ENCODE data around the gene PDE3A.

The PDE3A gene

GRCh38 chr12:20494851-20495250, 126.5 kb downstream of the PDE3A start:
- DNase-seq (ENCODE audit: low read depth in 3 of 3): no peak

GRCh38 chr12:20495997-20496396, 127.7 kb downstream of the PDE3A start:
- no peak for DNase-seq (ENCODE audit: low read depth in 3 of 3)

- no peak for DNase-seq (ENCODE audit: low read depth in 3 of 3)
Observed at GRCh38 chr12:20497707-20498106, 129.4 kb downstream of the PDE3A start.

GRCh38 chr12:20501958-20502357, 133.6 kb downstream of the PDE3A start:
- no peak for DNase-seq (ENCODE audit: low read depth in 3 of 3)

GRCh38 chr12:20503858-20504257, 135.5 kb downstream of the PDE3A start:
- DNase-seq (ENCODE audit: low read depth in 3 of 3): no peak

- DNase-seq (ENCODE audit: low read depth in 3 of 3): no peak
Observed at GRCh38 chr12:20505056-20505455, 136.7 kb downstream of the PDE3A start.

- no peak for DNase-seq (ENCODE audit: low read depth in 3 of 3)
Observed at GRCh38 chr12:20507056-20507455, 138.7 kb downstream of the PDE3A start.

- no peak for DNase-seq (ENCODE audit: low read depth in 3 of 3)
Observed at GRCh38 chr12:20507711-20508110, 139.4 kb downstream of the PDE3A start.

- no peak for DNase-seq (ENCODE audit: low read depth in 3 of 3)
Observed at GRCh38 chr12:20508359-20508758, 140.0 kb downstream of the PDE3A start.

GRCh38 chr12:20508962-20509361, 140.6 kb downstream of the PDE3A start:
- no peak for DNase-seq (ENCODE audit: low read depth in 3 of 3)

GRCh38 chr12:20510811-20511210, 142.5 kb downstream of the PDE3A start:
- DNase-seq (ENCODE audit: low read depth in 3 of 3): no peak

- DNase-seq (ENCODE audit: low read depth in 3 of 3): no peak
Observed at GRCh38 chr12:20513189-20513588, 144.9 kb downstream of the PDE3A start.

- no peak for DNase-seq (ENCODE audit: low read depth in 3 of 3)
Observed at GRCh38 chr12:20514598-20514997, 146.3 kb downstream of the PDE3A start.

GRCh38 chr12:20520532-20520931, 152.2 kb downstream of the PDE3A start:
- no peak for DNase-seq (ENCODE audit: low read depth in 3 of 3)

- no peak for DNase-seq (ENCODE audit: low read depth in 3 of 3)
Observed at GRCh38 chr12:20523658-20524057, 155.3 kb downstream of the PDE3A start.

GRCh38 chr12:20524113-20524512, 155.8 kb downstream of the PDE3A start:
- no peak for DNase-seq (ENCODE audit: low read depth in 3 of 3)

GRCh38 chr12:20525064-20525610, 156.8 kb downstream of the PDE3A start:
- no peak for DNase-seq (ENCODE audit: low read depth in 3 of 3)

GRCh38 chr12:20527417-20528163, 159.3 kb downstream of the PDE3A start:
- DNase-seq (ENCODE audit: low read depth in 3 of 3): no peak

- DNase-seq (ENCODE audit: low read depth in 3 of 3): no peak
Observed at GRCh38 chr12:20528208-20528607, 159.9 kb downstream of the PDE3A start.

GRCh38 chr12:20546267-20546666, 177.9 kb downstream of the PDE3A start:
- no peak for DNase-seq (ENCODE audit: low read depth in 3 of 3)

GRCh38 chr12:20547816-20548575, 179.7 kb downstream of the PDE3A start:
- DNase-seq (ENCODE audit: low read depth in 3 of 3): no peak

GRCh38 chr12:20548611-20549010, 180.3 kb downstream of the PDE3A start:
- no peak for DNase-seq (ENCODE audit: low read depth in 3 of 3)

Data from stimulated activated CD4-positive, alpha-beta T cell treated with anti-CD3 and anti-CD28 coated beads, TNF-alpha, amount 100 ng/mL, for 24 hours (primary cell).